Measurements from ENCODE around the gene ABHD15. TPM values are rescaled to one million over a fixed set of nuclear protein-coding genes. Genes with fewer than 3 reads are reported as not detected.
A peak's percentile ranks its signal among the peaks of the same experiment; 100 is the strongest.

The ABHD15 gene
- total RNA-seq, 1 donor from 2014 or later: 11.1 TPM

DNA sequence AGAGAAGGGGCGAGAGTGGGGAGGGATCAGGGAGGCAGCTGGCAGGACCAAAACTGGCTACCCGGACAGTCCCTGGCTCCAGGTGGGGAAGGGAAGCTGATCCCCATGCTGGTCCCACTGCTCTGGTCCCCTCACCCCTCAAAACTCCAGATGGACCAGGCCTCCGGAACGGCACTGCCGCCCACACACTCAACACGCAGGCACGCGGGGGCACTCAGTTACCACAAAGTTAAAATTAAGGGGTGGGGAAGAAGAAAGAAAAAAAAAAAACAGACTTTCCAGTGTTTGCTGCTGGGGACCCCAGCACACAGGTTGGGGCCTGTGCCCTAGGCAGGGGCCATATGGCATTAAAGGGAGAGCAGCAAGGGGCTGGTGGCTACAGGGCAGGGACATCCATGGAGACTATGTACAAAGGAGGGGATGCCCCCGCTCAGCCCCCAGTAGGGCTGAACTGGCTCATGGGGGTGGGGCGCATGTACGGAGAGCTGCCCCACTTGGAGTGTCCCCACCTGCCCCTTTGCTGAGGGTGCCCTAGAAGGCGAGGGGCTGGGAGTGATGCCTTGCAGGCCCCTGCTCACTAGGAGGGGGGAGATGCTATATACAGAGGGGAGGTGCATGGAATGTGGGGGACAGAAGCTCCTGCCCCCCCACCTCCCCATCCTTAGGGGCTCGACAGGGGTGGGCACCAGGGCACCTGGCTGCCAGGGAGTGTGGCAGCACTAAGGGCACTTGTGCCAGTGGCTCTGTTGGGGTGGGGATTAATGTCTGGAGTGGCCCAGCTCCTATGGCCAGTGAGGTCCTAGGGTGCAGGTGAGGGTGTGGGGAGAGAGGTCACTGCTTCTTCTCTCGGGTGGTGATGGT lies 7.3 kb upstream of the ABHD15 start:
- DNase-seq (ENCODE audit: low spot score): peak; percentile 56

DNA sequence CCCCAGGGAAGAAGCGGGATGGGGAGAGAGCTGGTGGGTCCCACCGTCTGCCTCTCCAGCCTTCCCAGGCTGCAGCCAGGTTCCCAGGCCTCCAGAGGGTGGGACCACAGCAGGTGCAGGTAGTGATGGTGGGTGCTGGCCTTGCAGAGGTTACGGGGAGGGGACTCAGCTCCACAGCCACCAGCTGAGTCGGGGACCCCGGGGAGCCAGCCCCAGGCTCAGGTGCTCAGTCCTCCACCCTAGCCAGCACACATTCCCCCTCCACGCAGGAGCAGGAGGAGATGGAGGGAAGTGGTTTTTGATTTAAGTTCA lies 6.7 kb upstream of the ABHD15 start:
- DNase-seq (ENCODE audit: low spot score) (peak; percentile 56), ATAC-seq (no peak)
- intact Hi-C loops (cut with DNase I): no loop called here

More for the DNA sequence above, 7.3 kb upstream of the ABHD15 start:
- no peak for ATAC-seq
- intact Hi-C loops (cut with DNase I): no loop called here

DNA sequence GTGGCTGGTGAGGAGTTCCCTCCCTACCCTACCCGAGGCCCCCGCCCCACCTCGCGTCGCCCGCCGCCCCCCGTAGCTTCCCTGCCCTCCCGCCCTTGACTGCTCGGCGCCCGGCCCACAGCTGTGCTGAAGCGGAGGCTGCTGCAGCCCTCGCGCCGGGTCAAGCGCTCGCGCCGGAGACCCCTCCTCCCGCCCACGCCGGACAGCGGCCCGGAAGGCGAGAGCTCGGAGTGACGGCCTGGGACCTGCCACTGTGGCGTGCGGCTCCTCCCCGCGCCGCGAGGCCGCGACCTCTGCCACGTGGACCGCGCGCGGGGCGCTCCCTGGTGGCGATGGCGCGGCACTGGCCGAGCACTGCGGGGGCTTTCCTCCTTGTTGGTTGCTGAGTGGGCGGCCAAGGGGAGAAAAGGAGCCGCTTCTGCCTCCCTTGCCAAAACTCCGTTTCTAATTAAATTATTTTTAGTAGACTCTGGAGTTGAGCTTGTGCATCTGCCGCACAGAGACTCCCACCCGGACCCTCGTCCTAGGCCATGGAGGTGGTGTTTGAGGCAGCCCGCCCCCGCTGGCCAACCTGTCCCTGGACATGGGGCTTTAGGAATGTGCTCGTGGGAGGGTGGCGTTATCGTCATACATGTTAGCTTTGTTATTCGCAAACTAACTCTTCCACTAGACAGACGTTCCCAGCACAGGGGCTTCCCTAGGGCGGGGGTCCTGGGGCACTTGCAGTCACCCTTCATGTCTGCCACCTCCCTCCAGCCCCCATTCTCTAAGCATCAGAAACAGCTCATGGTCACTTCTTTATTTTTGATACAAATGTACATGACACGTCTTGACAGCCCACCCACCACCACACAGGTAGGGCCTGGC lies 6.1 kb upstream of the ABHD15 start:
- DNase-seq (ENCODE audit: low spot score): peak; percentile 83
- intact Hi-C loops (cut with DNase I): no loop called here
- ATAC-seq: peak; percentile 38

DNA sequence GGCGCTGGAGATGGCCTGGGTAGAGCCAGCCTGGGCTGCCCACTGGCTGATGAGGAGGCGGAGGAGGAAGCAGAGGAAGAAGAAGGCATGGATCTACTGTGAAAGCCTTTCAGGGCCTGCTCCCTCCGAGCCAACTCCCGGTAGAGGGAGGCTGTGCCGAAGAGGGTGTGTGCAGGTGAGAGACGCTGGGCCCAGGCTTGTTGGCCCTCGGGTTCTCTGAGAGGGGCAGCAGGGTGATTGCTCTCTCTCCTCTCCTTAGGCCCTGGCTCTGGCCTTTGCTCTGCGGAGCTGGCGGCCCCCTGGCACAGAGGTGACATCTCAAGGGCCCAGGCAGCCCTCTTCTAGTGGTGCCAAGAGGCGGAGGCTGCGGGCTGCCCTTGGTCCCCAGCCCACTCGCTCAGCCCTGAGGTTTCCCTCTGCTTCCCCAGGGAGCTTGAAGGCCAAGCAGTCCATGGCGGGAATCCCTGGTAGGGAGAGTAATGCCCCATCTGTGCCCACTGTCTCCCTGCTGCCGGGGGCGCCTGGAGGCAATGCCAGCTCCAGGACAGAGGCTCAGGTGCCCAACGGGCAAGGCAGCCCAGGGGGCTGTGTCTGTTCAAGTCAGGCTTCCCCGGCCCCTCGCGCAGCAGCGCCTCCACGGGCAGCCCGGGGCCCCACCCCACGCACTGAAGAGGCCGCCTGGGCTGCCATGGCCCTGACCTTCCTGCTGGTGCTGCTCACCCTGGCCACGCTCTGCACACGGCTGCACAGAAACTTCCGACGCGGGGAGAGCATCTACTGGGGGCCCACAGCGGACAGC lies 5.2 kb upstream of the ABHD15 start:
- intact Hi-C loops (cut with DNase I): no loop called here

DNA sequence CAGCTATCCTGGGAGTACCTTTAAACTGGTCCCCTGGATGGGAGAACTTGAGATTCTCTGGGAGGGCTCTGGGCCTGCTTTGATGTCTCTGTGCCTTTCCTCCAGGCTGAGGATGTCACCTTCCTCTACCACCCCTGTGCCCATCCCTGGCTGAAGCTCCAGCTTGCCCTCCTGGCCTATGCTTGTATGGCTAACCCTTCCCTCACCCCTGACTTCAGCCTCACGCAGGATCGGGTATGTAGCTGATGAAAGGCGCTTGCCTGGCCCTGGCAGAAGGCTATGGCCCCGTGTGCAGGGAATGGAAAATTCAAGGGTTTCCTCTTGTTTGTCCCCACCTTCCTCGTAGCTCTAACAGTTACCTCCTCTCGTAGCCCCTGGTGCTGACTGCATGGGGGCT lies 4.6 kb upstream of the ABHD15 start:
- intact Hi-C loops (cut with DNase I): no loop called here
- DNase-seq (ENCODE audit: low spot score) (peak; percentile 47), ATAC-seq (no peak)

More for the DNA sequence above, 5.2 kb upstream of the ABHD15 start:
- ATAC-seq (peak; percentile 17), DNase-seq (ENCODE audit: low spot score) (peak; percentile 62)

DNA sequence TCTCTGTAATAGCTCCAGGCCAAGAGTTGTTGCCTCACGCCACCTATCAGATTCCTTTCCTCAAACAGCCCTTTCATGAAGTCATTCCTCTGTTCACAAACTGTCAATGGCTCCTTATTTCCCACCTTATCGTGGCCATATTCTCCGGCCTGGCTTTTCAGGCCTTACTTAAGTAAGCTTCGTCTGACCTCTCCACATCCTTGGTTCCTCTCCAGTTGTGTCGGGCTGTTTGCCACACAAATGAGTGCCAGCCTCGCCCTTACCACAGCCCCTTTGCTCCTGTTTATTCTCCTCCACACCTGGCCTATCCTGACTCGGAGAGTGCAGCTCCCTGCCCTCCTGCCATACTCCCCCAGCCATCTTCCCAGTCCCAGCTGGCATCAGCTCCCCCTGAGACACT lies 3.7 kb upstream of the ABHD15 start:
- intact Hi-C loops (cut with DNase I): no loop called here
- peak; percentile 56 for DNase-seq (ENCODE audit: low spot score)
- ATAC-seq: no peak

DNA sequence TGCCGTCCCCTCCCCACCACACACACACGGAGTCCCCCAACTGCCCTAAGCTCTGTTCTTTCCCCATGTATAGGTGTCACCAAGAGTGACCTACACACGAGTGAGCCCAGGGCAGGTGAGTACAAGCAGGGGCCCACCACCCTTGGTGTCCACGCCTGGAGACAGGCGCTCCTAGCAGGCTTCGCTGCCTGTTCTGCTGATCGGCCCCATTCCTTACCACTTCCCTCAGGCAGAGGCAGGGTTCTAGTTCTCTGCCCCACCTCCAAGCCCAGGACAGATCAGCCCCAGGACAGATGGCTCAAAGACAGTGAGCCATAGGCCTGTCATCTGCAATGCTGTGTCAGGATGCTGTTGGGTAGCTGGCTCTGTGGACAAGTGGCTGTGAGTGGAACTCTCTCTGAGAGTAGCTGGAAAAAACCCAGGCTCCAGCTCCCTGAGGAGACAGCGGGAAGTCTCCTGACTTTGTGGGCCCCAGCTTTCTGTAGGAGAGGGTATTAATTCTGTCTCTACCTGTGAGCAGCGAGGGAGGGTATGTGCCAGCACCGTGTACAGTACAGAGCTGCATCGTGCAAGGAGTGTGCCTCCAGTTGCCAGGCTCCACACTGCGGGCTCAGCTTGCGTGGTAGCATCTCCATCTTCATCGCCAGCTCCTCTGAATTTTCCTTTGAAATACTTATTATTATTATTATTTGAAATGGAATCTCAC lies 2.6 kb upstream of the ABHD15 start:
- no peak for ATAC-seq
- intact Hi-C loops (cut with DNase I): no loop called here
- peak; percentile 55 for DNase-seq (ENCODE audit: low spot score)

DNA sequence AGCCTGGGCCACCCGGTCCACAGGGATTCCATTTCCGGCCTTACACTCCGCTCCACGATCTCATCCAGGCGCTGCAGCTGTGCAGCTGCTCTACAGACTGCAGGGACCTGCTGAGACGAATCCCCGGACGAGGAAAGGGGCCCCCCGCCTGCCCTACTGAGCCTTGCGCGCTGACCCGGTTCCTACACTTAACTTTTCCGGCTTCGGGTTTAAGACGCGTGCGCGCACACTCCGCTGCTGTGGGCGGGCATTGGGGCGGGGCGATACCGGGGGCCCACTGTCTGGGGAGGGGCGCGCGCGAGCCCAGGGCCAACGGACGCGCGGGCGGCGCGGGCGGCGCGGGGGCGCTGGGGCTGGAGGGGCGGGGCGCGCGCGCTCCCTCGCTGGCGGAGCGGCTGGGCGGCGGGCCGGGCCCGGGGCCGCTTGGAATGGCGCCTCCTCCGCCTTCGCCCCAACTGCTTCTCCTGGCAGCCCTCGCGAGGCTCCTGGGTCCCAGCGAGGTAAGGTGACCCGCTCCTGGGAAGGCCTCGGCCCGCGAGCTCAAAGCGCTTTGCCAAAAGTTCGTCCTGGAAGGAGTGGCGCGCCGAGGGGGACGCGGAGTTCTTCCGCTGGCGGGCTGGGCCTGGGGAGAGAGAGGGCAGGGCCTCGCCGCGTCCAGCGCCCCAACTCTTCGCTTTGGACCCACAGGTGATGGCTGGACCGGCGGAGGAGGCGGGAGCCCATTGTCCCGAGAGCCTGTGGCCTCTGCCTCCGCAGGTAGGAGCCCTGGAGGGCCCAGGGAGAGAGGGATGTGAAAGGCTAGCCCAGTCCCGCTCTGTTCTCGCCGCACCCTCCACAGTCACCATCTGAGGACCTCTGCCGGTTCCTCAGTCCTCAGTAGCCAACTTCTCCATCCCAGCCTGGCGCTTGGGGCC lies 1.8 kb upstream of the ABHD15 start, which contains the start of gene TP53I13:
TP53I13 (plus strand) TSS at position 371 of the 914 bp plus-strand sequence; CDS start at position 429, 58 bp downstream.
- intact Hi-C loops (cut with DNase I): no loop called here
- DNase-seq (ENCODE audit: low spot score): peak; percentile 93

DNA sequence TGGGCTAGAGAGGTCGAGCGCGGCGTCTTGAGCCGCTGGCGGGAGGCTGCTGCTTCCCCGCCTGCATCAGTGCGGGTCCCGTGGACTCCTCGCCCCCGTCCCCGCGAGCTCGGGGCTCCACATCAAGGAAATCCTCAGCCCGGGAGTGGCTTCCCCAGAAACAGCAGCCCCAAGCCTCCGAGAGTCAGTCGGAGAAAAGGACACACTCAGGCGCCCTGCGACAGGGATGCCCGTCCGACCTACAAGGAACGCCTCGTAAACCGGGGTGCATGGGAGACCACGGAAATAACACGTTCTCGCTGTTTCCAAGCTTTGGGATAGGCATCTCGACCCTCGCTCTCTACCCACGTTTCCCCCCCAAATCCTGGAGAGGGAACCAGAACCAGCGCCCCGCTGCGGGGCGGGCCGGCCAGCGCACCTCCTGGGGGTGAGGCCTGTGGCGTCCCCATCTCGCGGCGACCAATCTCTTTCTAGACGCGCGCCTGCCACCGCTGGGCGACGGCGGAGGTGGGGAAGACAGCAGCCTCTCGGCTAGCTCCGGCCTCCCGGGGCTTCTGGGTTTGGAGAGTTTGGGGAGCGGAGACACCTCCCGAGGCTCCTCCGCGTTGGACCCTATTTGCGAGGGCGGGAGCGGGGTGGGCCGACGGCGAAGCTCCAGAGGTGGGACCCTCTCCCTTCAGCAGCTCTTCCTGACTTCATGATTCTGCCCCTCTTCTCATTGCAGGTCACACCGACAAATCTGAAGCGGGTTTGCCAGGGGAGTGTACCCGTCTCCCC lies 905 bp upstream of the ABHD15 start:
- DNase-seq (ENCODE audit: low spot score) (peak; percentile 77), ATAC-seq (peak; percentile 63)
- intact Hi-C loops (cut with DNase I): no loop called here

More for the DNA sequence above, 1.8 kb upstream of the ABHD15 start, which contains the start of gene TP53I13:
- peak; percentile 82 for ATAC-seq

DNA sequence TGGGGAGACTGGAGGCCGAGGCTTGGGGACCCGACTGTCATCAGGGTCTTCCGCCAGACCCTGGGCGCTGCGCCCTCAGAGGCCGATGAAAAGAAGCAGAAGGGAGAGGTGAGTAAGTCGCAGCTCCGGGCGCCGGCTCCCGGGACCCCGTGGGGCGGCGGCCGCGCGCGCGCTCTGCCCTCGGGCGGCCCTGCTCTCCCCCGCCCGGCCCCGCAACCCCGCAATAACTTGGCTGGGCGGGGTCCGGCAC lies 392 bp upstream of the ABHD15 start:
- DNase-seq (ENCODE audit: low spot score) (no peak), ATAC-seq (no peak)
- intact Hi-C loops (cut with DNase I): no loop called here

DNA sequence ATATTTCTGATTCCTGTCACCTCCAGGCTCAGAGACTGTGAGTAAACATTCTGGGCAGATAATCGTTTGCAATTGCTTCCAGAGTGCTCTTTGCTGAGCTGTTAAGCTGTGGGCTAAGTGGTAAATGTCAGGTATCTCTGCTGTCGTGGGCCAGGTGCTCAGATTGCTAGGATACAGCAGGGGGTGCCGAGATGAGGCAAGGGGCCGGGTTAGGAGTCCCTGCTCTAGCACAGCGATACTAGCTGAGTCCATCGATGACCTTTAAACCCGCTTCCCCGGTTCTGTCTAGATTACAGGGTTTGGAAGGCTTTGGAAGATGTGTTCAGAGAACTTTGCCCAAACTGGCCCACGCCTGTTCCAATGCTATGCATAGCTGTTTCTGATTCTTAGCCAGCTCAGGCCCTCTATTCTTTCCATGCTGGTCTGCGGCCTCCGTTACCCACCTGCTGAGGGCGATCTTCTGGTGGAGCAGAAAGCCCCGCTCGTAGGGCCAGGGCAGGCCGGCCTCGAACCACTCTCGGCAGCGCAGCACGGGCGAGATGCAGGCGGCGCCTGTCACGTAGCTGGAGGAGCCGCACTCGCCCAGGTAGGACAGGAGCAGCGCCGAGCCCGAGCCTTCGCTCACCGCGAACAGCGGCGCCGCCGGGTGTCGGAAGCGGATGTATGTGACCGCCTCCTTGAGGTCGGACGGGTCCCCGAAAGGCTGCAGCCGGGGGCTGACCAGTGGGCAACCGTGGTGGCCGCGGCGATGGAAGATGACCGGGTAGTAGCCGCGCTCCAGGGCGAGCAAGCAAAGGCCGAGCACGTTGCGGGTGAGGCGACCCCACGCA lies 979 bp downstream of the ABHD15 start:
- intact Hi-C loops (cut with DNase I): no loop called here
- ATAC-seq (no peak), DNase-seq (ENCODE audit: low spot score) (peak; percentile 74)

DNA sequence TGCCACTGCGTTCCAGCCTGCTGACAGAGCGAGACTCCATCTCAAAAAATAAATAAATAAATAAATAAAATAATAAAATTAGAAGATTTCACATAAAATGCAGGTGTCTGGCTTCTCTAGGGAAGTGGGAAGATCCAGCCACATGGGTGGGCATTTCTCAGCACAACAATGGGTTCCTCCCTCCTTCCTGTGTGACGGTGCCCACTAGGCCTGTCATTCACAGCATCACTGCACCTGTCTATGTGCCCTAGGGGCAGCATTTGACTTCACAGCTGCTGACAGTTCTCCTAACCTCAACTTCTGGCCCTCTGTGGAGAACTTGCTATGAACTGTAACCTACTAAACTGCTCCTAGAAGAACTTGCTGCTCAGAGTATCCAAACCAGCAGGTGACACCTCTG lies 3.0 kb downstream of the ABHD15 start:
- ATAC-seq: no peak
- peak; percentile 32 for DNase-seq (ENCODE audit: low spot score)
- intact Hi-C loops (cut with DNase I): no loop called here

DNA sequence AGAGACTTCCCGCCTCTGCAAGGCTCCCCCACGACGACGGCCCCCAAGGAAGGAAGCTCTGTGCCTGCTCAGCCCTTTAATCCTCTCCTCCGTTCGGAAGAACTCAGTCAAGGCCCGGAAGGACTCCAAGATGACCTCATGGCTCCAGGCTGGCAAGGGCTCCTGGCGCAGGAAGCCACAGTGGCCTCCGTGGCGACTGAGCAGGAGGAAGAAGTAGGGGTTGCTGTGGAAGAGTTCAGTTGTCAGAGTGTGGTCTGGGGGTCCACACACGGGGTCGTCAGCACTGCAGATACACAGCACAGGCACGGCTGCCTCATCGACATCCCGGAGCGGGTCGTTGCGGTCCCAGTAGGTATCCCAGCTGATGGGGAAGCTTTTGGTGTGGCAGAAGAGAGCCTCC lies 4.2 kb downstream of the ABHD15 start:
- intact Hi-C loops (cut with DNase I): no loop called here
- ATAC-seq (no peak), DNase-seq (ENCODE audit: low spot score) (peak; percentile 51)

DNA sequence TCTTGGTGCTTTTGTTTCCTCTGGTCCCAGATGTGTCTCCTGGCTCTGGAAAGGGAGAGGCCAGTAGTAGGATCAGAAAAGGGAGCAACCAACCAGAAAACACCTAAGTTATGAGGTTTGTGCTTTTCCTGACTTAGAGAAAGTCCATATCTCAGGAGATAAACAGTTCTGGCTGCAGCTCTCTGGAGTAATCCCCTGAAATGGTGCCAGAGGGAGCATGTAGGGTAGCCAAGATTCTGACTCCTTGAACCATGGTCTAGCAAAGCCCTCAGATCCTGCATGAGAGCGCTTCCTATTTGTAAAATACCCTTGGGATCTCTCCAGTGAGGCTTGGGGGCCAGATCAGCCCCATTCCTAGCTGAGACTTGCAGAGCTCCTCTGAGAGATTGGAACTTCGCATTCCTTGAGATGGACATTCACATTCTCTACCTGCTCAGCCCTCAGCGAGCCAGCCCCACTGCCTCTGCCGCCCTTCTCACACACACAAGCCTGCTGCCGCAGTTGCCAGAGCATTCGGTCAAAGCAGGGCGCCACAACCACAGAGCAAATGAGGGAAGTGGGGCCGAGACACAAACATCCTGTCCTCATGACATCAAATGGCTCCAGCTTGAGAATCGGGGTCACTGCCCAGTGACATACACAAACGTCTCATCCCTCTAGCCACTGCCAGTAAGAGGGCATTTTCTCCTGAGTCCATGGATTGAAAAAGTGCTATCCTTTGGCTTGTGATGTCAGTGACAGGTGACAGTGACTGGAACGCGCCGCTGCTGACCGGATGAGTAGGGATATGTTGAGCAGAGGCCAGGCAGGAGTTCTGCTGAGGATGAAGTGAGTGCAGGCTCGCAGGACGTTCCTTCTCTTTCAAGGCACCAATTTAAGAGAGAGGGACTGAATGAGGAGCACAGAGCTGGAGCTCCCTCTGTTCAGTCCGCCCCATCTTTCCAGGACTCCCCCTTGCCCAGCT lies 5.0 kb downstream of the ABHD15 start:
- no peak for ATAC-seq

DNA sequence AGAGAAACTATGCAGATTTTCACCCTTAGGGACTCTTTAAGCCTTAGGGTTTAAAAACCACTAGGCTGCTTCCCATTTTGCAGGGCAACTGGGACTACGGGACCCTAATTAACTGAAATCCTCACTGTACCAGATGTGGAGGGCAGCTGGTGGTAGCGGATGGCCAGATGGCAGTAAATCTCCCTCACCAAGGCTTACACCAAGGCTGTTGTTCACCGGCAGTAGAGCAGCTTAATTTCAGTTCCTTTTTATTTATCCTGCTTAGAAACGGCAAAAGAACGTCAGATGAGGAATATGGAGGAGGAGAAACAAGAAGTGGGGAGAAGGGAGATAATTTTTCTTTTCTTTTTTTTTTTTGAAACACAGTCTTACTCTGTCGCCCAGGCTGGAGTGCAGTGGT lies 6.5 kb downstream of the ABHD15 start:
- intact Hi-C loops (cut with DNase I): no loop called here
- ATAC-seq: peak; percentile 65
- DNase-seq (ENCODE audit: low spot score): peak; percentile 26

More for the DNA sequence above, 5.0 kb downstream of the ABHD15 start:
- DNase-seq (ENCODE audit: low spot score): peak; percentile 62
- intact Hi-C loops (cut with DNase I): no loop called here
